Endothelial cell of umbilical vein (primary cell): ENCODE measurements around the gene BRSK2. TPM values are rescaled to one million over a fixed set of nuclear protein-coding genes. Genes with fewer than 3 reads are reported as not detected.

Experiments used
- BruUV-seq: library from RNA; stranded (reverse); fragments of 400-500 nt; replicated peaks from 2 replicates; lab custom pipeline; 2021; lab: Mats Ljungman, UMichigan
- CTCF ChIA-PET: fragments of 300-600, 350-600 bp; sonication (Branson Sonifier 250); formaldehyde crosslinking; loops from one replicate; lab custom pipeline; 2021; ENCODE audit warnings: antibody characterized with exemption, inconsistent platforms; lab: Charles Lee
- POLR2A ChIA-PET: fragments of 300-600, 350-600 bp; sonication (Branson Sonifier 250); formaldehyde crosslinking; loops from one replicate; lab custom pipeline; 2021; ENCODE audit warnings: antibody characterized with exemption, inconsistent platforms; lab: Charles Lee
- DNase-seq: peaks from one replicate; pipeline ENCODE4 v3.0.0-alpha.2; 2011; ENCODE audit warnings: low read depth, low spot score
- FAIRE-seq: peaks from 2 replicates; lab custom pipeline; 2011; peaks lifted over from hg19 to GRCh38; lab: Jason Lieb, UNC
- H2AFZ ChIP-seq: 2 replicates; pipeline ENCODE4 v1.6.0; 2012; ENCODE audit warnings: low read depth, low read length, control low read depth, inconsistent platforms
- H3K27ac ChIP-seq: 2 replicates; pipeline ENCODE4 v1.5.1; 2011; ENCODE audit warnings: low read depth, mild to moderate bottlenecking, control low read depth, low read length, moderate library complexity; ENCODE audit not compliant: insufficient read depth
- H3K27me3 ChIP-seq, 2 experiments: 2 replicates each; pipeline versions ENCODE4 v1.6.0 to v1.6.1; 2011; ENCODE audit warnings: low read length in 2 of 2, mixed read lengths in 1 of 2; ENCODE audit not compliant: control insufficient read depth in 2 of 2, insufficient read depth in 2 of 2
- H3K36me3 ChIP-seq, 2 experiments: 2 replicates in 1 of 2; 3 replicates in 1 of 2; pipeline ENCODE4 v1.5.1; 2011; ENCODE audit warnings: low read length in 2 of 2, mild to moderate bottlenecking in 1 of 2, moderate library complexity in 1 of 2; ENCODE audit not compliant: control insufficient read depth in 2 of 2, insufficient read depth in 2 of 2; ENCODE audit errors: extremely low read depth in 1 of 2
- H3K4me1 ChIP-seq: 3 replicates; pipeline ENCODE4 v1.5.1; 2011; ENCODE audit warnings: mild to moderate bottlenecking, low read length; ENCODE audit not compliant: control insufficient read depth, insufficient read depth; ENCODE audit errors: extremely low read depth
- H3K4me2 ChIP-seq: 2 replicates; pipeline ENCODE4 v1.6.1; 2011; ENCODE audit warnings: low read length, control low read depth, mixed read lengths; ENCODE audit not compliant: insufficient read depth
- H3K4me3 ChIP-seq, 3 experiments: fragments of 200-600 bp in 1 of 3; sonication (generic), shearing (Covaris generic) in 1 of 3; replicated peaks in 1 of 3; 2 replicates each; pipeline ENCODE4 v1.5.1; 2011 to 2016; ENCODE audit warnings: control low read depth in 3 of 3, low read length in 3 of 3, mild to moderate bottlenecking in 2 of 3, inconsistent platforms in 1 of 3, low read depth in 1 of 3, moderate library complexity in 1 of 3; ENCODE audit not compliant: insufficient read depth in 1 of 3
- H3K79me2 ChIP-seq: 2 replicates; pipeline ENCODE4 v1.6.0; 2012; ENCODE audit warnings: low read length, inconsistent platforms; ENCODE audit not compliant: control insufficient read depth, insufficient read depth
- H3K9ac ChIP-seq: replicated peaks from 2 replicates; pipeline ENCODE3; 2011; ENCODE audit warnings: low read length, control low read depth; ENCODE audit not compliant: insufficient read depth; ENCODE audit errors: extremely low read depth
- H3K9me1 ChIP-seq: replicated peaks from 3 replicates; pipeline ENCODE4 v1.6.0; 2011; ENCODE audit warnings: mild to moderate bottlenecking, low read length; ENCODE audit not compliant: control insufficient read depth, insufficient read depth; ENCODE audit errors: extremely low read depth
- H3K9me3 ChIP-seq: replicated peaks from 2 replicates; pipeline ENCODE4 v1.5.1; 2012; ENCODE audit warnings: low read length, inconsistent platforms; ENCODE audit not compliant: control insufficient read depth, insufficient read depth
- H4K20me1 ChIP-seq: replicated peaks from 2 replicates; pipeline ENCODE3; 2011; ENCODE audit warnings: mild to moderate bottlenecking, low read length; ENCODE audit not compliant: control insufficient read depth, insufficient read depth; ENCODE audit errors: extremely low read depth
- CTCF ChIP-seq, 2 donors: IDR thresholded peaks; 1 replicate in 1 of 2; 2 replicates in 1 of 2; pipeline ENCODE4 v1.5.1; 2011; ENCODE audit warnings: low read length in 2 of 2, mild to moderate bottlenecking in 2 of 2, moderate library complexity in 2 of 2, control low read depth in 1 of 2, inconsistent platforms in 1 of 2, low read depth in 1 of 2; ENCODE audit not compliant: insufficient read depth in 1 of 2; ENCODE audit errors: extremely low read depth in 1 of 2
- EZH2 ChIP-seq: IDR thresholded peaks from 2 replicates; pipeline ENCODE4 v1.6.1; 2012; ENCODE audit warnings: borderline replicate concordance, low read depth, mild to moderate bottlenecking, moderate library complexity, low read length, inconsistent platforms; ENCODE audit not compliant: severe bottlenecking
- FOS ChIP-seq: IDR thresholded peaks from 2 replicates; pipeline ENCODE4 v1.6.1; 2011; ENCODE audit warnings: mild to moderate bottlenecking, low read length, moderate library complexity, borderline replicate concordance; ENCODE audit not compliant: insufficient read depth
- GATA2 ChIP-seq: IDR thresholded peaks from 2 replicates; pipeline ENCODE4 v1.7.0; 2011; ENCODE audit warnings: low read depth, mild to moderate bottlenecking, moderate library complexity, mixed read lengths, low read length; ENCODE audit not compliant: insufficient read length, insufficient read depth
- JUN ChIP-seq: IDR thresholded peaks from 2 replicates; pipeline ENCODE4 v1.6.1; 2011; ENCODE audit warnings: borderline replicate concordance, low read depth; ENCODE audit not compliant: insufficient read length, insufficient read depth
- MYC ChIP-seq: IDR thresholded peaks from one replicate; pipeline ENCODE4 v1.6.1; 2011; ENCODE audit warnings: mild to moderate bottlenecking, low read depth, low read length
- POLR2A ChIP-seq: IDR thresholded peaks from 2 replicates; pipeline ENCODE4 v1.6.1; 2012; ENCODE audit warnings: low read depth, mild to moderate bottlenecking, control low read depth, low read length
- POLR2AphosphoS5 ChIP-seq: IDR thresholded peaks from 2 replicates; pipeline ENCODE4 v1.6.1; 2012; ENCODE audit warnings: low read depth, mild to moderate bottlenecking, control low read depth, low read length, moderate library complexity; ENCODE audit not compliant: insufficient read depth
- dilution Hi-C: fragments of 300-500 bp; cut with MboI; formaldehyde crosslinking; loops from one replicate; pipeline ENCODE4 v1.15.0; 2019; ENCODE audit warnings: low sequenced_read_pairs; ENCODE audit not compliant: extremely low pct_ligation_motif_present
- intact Hi-C: fragments of 100-400 bp; cut with micrococcal nuclease; formaldehyde crosslinking; loops from one replicate; pipeline ENCODE4 v1.10.0; 2022
- polyA plus RNA-seq, 4 experiments: library from polyadenylated mRNA; depleted of rRNA in 3 of 4; stranded (reverse) in 3 of 4; unstranded in 1 of 4; fragments of >200 nt; gene quantifications; 2 replicates each; pipeline versions ENCODE4 v1.2.1 to v1.2.3, GENCODE V29; 2011 to 2012; ENCODE audit warnings: missing spikeins in 1 of 4
- total RNA-seq: library from RNA; stranded (reverse); gene quantifications from 2 replicates; pipeline ENCODE4 v1.2.3, GENCODE V29; 2021
- TF ChIP-seq, protein P1 (sequence below): IDR thresholded peaks from 2 replicates; pipeline ENCODE4 v1.6.1; 2011; ENCODE audit not compliant: insufficient read depth, insufficient read length

Gene BRSK2
- total and polyA plus RNA-seq, 2 donors (not counting 3 experiments of a cell fraction or from before 2014, with no cell fraction given) = 0.08 to 0.20 TPM

- no peaks in the 10 kb centered on the region for H3K79me2 ChIP-seq
- no peaks in the 10 kb centered on the region for H3K9me1 ChIP-seq
- dilution Hi-C loops (no loop called here), intact Hi-C loops (no loop called here)
- no peaks in the 10 kb centered on the region for H3K27me3 ChIP-seq
- no peak overlapping the region for H3K27ac ChIP-seq
- TF ChIP-seq FOS (no peak), EZH2 (no peak), JUN (no peak), GATA2 (no peak), POLR2AphosphoS5 (no peak), POLR2A (no peak), CTCF (IDR thresholded peaks at IDR 0.05; ENCODE audit: extremely low read depth in 1 of 2, insufficient read depth in 1 of 2, low read depth in 1 of 2, low read length in 2 of 2) (no peak), MYC (no peak)
- TF ChIP-seq, protein P1, sequence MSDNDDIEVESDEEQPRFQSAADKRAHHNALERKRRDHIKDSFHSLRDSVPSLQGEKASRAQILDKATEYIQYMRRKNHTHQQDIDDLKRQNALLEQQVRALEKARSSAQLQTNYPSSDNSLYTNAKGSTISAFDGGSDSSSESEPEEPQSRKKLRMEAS = no peak
- no peak overlapping the region for H2AFZ ChIP-seq
- no peaks in the 10 kb centered on the region for H3K9me3 ChIP-seq
- H3K4me1 ChIP-seq = no peaks in the 10 kb centered on the region
- no peak overlapping the region for H3K9ac ChIP-seq
- H3K4me3 ChIP-seq = no peak overlapping the region
- ChIA-PET CTCF (no interaction called here), POLR2A (no interaction called here)
- no peak overlapping the region for H3K4me2 ChIP-seq
- H3K36me3 ChIP-seq = no peaks in the 10 kb centered on the region
- BruUV-seq = no TSS peak
- DNase-seq (no peak), FAIRE-seq (no peak)
- H4K20me1 ChIP-seq = no peaks in the 10 kb centered on the region
These were observed 32.7 kb downstream of the BRSK2 start for GRCh38 chr11:1422481-1422880.
